Inferior parietal cortex (tissue), 1 donor: ENCODE results near the gene PDRG1.

Experiments
- DNase-seq: peaks from one replicate; pipeline ENCODE4 v3.0.0-alpha.2; 2016; ENCODE audit errors: extremely low spot score

The PDRG1 gene

DNA sequence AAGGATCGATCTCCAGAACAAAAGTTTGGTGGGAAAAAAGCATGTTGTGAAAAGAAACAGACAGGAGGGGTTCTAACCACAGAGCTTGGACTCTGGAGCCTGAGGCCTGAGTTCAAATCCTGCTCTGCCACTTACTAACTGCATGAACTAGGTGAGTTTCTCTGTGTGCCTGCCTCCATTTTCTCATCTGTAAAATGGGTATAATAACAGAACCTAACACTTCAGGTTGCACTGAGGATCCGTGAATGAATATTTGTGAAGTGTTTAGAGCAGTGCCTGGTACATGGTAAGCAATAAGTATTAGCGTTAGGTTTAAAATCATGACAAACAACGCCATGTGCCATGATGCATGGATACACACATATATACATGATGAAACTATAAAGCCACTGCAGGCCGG lies 44.8 kb downstream of the PDRG1 start:
- no peak for DNase-seq

DNA sequence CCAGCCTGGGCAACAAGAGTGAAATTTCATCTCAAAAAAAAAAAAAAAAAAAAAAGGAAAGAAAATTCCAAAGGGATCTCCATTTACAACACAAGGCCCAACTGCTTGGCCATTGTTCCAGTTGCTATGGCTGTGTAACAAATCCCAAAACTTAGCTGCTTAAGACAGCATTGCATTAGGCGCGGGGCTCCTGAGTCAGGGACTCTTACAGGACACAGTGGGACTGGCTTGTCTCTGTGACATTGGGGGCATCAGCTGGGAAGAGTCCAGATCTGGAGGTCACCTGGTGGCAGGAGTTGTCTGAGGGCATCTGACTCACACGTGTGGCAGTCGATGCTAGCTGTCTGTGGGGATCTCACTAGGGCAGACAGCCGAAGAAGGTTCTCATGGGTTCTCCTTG lies 45.8 kb downstream of the PDRG1 start:
- no peak for DNase-seq

DNA sequence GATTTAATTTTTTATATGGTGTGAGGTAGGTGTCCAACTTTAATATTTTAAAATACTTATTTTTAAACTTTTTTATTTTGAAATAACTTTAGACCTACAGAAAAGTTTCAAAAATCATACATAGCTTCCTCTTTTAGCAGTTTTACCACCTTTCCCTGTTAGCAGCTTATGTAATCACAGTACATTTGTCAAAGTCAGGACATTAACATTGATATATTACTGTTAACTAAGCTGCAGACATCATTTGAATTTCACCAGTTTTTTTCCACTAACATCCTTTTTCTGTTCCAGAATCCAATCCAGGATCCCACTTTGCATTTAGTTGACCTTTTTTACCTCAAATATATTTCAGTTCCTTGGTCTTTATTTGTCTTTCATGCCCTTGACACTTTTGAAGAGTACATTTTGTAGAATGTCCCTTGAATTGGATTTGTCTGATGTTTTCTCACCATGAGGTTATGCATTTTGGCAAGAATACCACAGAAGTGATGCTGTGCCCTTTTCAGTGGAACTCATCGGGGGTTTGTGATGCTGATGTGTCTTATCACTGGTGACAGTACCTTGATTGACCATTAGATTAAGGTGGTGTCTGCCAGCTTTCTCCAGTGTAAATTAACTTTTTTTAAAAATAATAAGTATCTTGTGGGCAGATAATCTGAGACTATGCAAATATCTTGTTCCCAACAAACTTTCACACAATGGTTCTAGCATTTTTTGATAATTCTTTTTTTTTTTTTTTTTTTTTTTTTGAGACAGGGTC lies 48.0 kb downstream of the PDRG1 start:
- DNase-seq = no peak

DNA sequence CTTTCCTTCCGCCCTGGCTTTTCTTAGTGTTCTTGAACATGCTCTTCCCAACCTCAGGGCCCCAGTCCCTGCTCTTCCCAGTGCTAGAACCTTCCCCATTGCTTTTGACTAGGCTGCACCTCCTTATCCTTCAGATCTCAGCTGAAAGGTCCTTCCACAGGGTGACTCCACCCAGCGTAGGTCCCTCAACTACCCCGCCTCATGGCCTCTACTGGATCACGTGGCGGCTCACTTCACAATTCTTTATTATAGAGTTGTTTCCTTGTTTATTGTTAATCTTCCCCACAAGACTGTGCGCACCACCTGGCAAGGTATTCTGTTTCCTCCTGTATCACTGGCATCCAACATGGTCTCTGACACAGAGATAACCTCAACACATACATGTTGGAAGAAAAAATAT lies 50.2 kb downstream of the PDRG1 start:
- no peak for DNase-seq

DNA sequence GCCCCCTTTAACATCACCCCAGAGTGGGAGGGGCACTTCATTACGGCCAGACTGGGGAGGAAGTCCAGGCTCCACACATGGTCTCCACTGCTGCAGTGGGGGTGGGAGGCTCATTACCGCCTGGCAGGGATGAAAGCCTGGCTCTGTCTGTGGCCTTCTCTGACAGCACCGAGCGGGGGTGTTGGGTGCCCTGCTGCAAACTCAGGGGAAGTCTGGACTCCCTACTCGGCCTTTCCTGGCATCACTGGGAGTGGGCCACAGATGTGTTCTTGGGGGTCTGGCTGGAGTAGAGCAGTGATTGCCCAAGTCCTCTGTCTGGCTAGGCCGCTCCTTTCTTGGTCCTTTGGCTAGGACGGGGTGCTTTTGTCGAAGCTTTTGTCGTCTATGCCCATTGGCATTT lies 54.3 kb downstream of the PDRG1 start:
- DNase-seq = no peak

DNA sequence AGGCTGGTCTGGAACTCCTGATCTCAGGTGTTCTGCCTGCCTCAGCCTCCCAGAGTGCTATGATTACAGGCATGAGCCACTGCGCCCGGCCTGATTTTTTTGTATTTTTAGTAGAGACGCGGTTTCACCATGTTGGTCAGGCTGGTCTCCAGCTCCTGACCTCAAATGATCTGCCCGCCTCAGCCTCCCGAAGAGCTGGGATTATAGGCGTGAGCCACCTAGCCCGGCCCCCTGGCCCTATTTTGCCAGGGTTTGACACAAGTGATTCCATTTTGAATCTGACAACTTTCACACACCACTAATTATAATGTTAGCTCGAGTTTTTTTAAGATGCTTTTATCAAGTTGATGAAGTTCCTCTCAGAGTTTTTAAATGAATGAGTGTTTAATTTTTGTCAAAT lies 55.8 kb downstream of the PDRG1 start:
- no peak for DNase-seq

DNA sequence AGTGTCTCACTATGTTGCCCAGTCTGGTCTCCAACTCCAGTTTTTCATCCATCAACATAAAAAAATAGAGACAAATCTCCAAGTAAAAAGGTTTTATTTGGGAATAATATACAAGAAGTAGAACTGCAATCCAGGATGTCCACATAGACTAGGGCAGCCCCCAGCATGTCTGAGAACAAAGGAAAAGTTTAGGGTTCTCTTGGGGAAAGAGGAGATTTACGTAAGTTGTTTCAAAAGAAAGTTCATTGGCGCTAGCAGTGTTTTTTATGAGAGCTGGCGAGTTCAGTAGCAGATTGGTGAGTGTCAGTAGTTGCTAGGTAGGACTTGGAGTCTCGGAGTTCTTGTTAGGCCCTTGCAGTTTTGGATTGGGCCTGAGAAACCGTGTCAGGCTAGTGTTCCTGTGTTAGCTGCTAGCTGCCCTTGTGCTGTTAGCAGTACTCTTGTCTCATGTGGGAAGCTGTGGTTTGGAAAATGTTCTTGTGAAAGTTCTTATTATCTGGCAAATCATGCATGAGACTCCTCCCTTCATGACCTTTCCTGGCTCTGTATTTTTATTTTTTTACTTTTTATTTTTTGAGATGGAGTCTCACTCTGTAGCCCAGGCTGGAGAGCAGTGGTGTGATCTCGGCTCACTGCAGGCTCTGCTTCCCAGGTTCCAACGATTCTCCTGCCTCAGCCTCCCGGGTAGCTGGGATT lies 56.7 kb downstream of the PDRG1 start:
- peak; percentile 40 for DNase-seq
